Activated CD8-positive, alpha-beta memory T cell treated with anti-CD3 and anti-CD28 coated beads, Interleukin-2, amount 50 U/mL, for 48 hours (primary cell): ENCODE data around the gene DHH.
"Not testable (repeated sequence)": the region's sequence is repeated elsewhere in the genome, so short reads cannot be mapped to it uniquely, and the experiment has no call there.

Experiments
- DNase-seq: peaks from one replicate; pipeline ENCODE4 v3.0.0-alpha.2; 2020

DHH gene

GRCh38 chr12:49094160-49094974 lies at the start of gene DHH:
Gene DHH, minus strand, starts transcription at chr12:49094801. Its CDS starts 289 bp downstream, at chr12:49094512.
- DNase-seq = peak; percentile 59

GRCh38 chr12:49144384-49144783 lies 49.8 kb upstream of the DHH start:
- DNase-seq = no peak

- DNase-seq = no peak
Measured at GRCh38 chr12:49138999-49139398, 44.4 kb upstream of the DHH start.

GRCh38 chr12:49138587-49138986 lies 44.0 kb upstream of the DHH start:
- no peak for DNase-seq

- no peak for DNase-seq
Measured at GRCh38 chr12:49137476-49137875, 42.9 kb upstream of the DHH start.

- not testable (repeated sequence) for DNase-seq
Measured at GRCh38 chr12:49136997-49137396, 42.4 kb upstream of the DHH start.

- DNase-seq = no peak
Measured at GRCh38 chr12:49133590-49133989, 39.0 kb upstream of the DHH start.

GRCh38 chr12:49133014-49133413 lies 38.4 kb upstream of the DHH start:
- no peak for DNase-seq

GRCh38 chr12:49131894-49132461 lies 37.4 kb upstream of the DHH start:
- no peak for DNase-seq

- DNase-seq = peak; percentile 99
Measured at GRCh38 chr12:49131051-49131893, 36.7 kb upstream of the DHH start, which contains the start of gene TUBA1B. Gene TUBA1B, minus strand, starts transcription at chr12:49131395. Its CDS starts 95 bp downstream, at chr12:49131300.

- peak; percentile 98 for DNase-seq
Measured at GRCh38 chr12:49130151-49131050, 35.8 kb upstream of the DHH start.

GRCh38 chr12:49129332-49130150 lies 34.9 kb upstream of the DHH start:
- DNase-seq = peak; percentile 63

- not testable (repeated sequence) for DNase-seq
Measured at GRCh38 chr12:49127971-49128370, 33.4 kb upstream of the DHH start.

GRCh38 chr12:49126852-49127763 lies 32.5 kb upstream of the DHH start:
- DNase-seq = peak; percentile 58

GRCh38 chr12:49121047-49121696 lies 26.6 kb upstream of the DHH start:
- no peak for DNase-seq

GRCh38 chr12:49111206-49111605 lies 16.6 kb upstream of the DHH start:
- no peak for DNase-seq

GRCh38 chr12:49110464-49111155 lies 16.0 kb upstream of the DHH start, which contains the start of gene LMBR1L:
Gene LMBR1L, minus strand, starts transcription at chr12:49110847. Its CDS starts 292 bp downstream, at chr12:49110555.
- DNase-seq = peak; percentile 93

GRCh38 chr12:49109641-49110463 lies 15.3 kb upstream of the DHH start:
- peak; percentile 57 for DNase-seq
